SK-N-MC (cell line): ENCODE results near the gene CACNB3.

Source experiments
- DNase-seq: peaks from one replicate; pipeline ENCODE4 v3.0.0-alpha.2; 2011; ENCODE audit warnings: low read depth, low spot score
- H3K27ac ChIP-seq: fragments of 200-600 bp; sonication (generic); 2 replicates; pipeline ENCODE4 v1.5.1; 2016; ENCODE audit warnings: mixed run types
- H3K36me3 ChIP-seq: fragments of 200-600 bp; sonication (generic); 2 replicates; pipeline ENCODE4 v1.6.1; 2017; ENCODE audit warnings: antibody characterized with exemption, low read length, mixed read lengths; ENCODE audit not compliant: insufficient read depth
- H3K4me3 ChIP-seq: fragments of 200-600 bp; sonication (generic); 2 replicates; pipeline ENCODE4 v1.5.1; 2016
- H3K9ac ChIP-seq: fragments of 200-600 bp; sonication (generic); 2 replicates; pipeline ENCODE4 v1.8.0; 2017; ENCODE audit warnings: mixed run types, mixed read lengths; ENCODE audit not compliant: insufficient read length
- H3K9me3 ChIP-seq: fragments of 200-600 bp; sonication (generic); 2 replicates; pipeline ENCODE4 v1.6.1; 2017; ENCODE audit warnings: low read depth, mild to moderate bottlenecking, antibody characterized with exemption, low read length, moderate library complexity, mixed read lengths
- EZH2 ChIP-seq: fragments of 200-600 bp; sonication (generic); IDR thresholded peaks from one replicate; pipeline ENCODE4 v1.6.1; 2017; ENCODE audit warnings: antibody characterized with exemption
- FOXP2 ChIP-seq: optimal IDR thresholded peaks from 2 replicates; pipeline ENCODE3; 2011; ENCODE audit warnings: mild to moderate bottlenecking, moderate library complexity; ENCODE audit not compliant: insufficient read depth; ENCODE audit errors: extremely low read length, control extremely low read depth
- POLR2AphosphoS5 ChIP-seq: IDR thresholded peaks from 2 replicates; pipeline ENCODE4 v1.6.1; 2012; ENCODE audit warnings: mild to moderate bottlenecking, low read depth, low read length, borderline replicate concordance

CACNB3 gene

DNA sequence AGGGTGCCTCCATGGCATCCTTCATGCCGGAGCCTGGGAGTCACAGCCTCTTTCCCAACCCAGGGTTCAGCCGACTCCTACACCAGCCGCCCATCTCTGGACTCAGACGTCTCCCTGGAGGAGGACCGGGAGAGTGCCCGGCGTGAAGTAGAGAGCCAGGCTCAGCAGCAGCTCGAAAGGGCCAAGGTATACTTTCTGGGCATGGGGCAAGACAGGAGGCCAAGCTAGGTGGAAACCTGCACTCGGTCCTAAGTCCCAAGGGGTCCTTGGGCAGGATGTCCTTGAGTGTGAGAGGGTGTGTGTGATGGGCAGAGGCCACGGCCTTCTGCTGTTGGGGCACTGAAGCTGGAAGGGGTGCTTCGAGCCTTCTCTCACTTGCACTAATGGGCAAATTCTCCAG is 5.0 kb downstream of the CACNB3 start:
- Histone ChIP-seq H3K9ac (no peak overlapping the region), H3K36me3 (peaks cover 9% of the 10 kb centered on the region; the same call in 1 of the 2 replicates), H3K27ac (no peak overlapping the region), H3K4me3 (no peak overlapping the region), H3K9me3 (no peaks in the 10 kb centered on the region)
- DNase-seq = no peak
- TF ChIP-seq FOXP2 (no peak), POLR2AphosphoS5 (no peak), EZH2 (no peak)

DNA sequence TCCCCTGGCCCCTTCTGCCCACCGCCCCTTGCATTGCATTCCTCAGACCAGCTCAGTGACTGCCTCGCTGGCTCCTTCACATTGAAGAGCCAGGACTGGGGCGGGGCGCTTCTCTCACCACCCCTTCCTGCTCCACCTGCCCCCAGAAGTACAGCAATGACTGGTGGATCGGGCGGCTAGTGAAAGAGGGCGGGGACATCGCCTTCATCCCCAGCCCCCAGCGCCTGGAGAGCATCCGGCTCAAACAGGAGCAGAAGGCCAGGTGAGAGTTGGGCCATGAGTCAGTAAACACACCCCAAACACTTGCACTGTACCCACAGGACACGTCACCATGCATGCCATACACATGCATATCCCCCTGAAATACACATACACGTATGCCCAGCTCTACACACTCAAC is 5.8 kb downstream of the CACNB3 start:
- no peak overlapping the region for H3K4me3 ChIP-seq
- peaks cover 17% of the 10 kb centered on the region; the same call in 1 of the 2 replicates for H3K36me3 ChIP-seq
- TF ChIP-seq FOXP2 (no peak), POLR2AphosphoS5 (no peak), EZH2 (no peak)
- no peaks in the 10 kb centered on the region for H3K9me3 ChIP-seq
- DNase-seq = no peak
- H3K27ac ChIP-seq = no peak overlapping the region
- H3K9ac ChIP-seq = no peak overlapping the region

DNA sequence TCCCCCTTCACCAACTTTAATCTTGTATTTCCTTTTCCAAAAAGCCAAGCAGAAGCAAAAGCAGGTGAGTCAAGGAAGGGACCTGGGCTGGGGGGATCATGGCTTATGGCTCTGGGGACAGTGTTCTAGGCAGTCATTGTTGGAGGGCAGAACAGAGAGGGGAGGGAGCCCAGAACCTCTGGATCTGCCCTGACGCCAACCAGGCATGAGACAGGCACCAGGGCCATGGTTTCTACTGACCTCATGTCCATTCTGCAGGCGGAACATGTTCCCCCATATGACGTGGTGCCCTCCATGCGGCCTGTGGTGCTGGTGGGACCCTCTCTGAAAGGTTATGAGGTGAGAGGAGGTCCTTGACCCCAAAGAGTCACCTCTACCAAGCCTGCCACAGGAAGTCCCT is 6.6 kb downstream of the CACNB3 start:
- H3K4me3 ChIP-seq = no peak overlapping the region
- H3K9ac ChIP-seq = no peak overlapping the region
- no peak for TF ChIP-seq EZH2
- no peak for TF ChIP-seq POLR2AphosphoS5
- TF ChIP-seq FOXP2 = no peak
- H3K9me3 ChIP-seq = no peaks in the 10 kb centered on the region
- H3K27ac ChIP-seq = no peak overlapping the region
- H3K36me3 ChIP-seq = peaks cover 25% of the 10 kb centered on the region; the same call in 1 of the 2 replicates
- no peak for DNase-seq

DNA sequence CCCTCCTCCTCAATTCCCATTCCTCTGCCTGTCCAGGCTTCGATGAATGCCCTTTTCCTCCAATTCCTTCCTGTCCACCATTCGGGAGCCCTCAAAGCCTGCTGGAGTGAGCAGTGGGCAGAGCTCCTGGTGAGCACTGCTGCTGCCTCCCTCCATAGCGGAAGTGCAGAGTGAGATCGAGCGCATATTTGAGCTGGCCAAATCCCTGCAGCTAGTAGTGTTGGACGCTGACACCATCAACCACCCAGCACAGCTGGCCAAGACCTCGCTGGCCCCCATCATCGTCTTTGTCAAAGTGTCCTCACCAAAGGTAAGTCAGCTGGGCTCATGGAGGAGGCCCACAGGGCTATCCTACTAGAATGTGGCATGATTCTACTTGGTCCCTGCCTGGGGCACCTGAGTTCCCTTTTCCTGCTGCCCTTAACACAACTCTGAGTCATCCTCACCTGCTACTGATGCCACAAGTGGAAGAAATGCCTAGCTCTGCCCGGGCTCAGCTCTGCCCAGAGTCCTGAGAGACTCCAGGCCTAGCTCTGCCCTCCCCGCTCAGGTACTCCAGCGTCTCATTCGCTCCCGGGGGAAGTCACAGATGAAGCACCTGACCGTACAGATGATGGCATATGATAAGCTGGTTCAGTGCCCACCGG is 8.0 kb downstream of the CACNB3 start:
- no peak overlapping the region for H3K4me3 ChIP-seq
- peaks cover 39% of the 10 kb centered on the region for H3K36me3 ChIP-seq
- no peaks in the 10 kb centered on the region for H3K9me3 ChIP-seq
- DNase-seq = no peak
- H3K9ac ChIP-seq = no peak overlapping the region
- TF ChIP-seq FOXP2 (no peak), POLR2AphosphoS5 (no peak), EZH2 (no peak)
- no peak overlapping the region for H3K27ac ChIP-seq

DNA sequence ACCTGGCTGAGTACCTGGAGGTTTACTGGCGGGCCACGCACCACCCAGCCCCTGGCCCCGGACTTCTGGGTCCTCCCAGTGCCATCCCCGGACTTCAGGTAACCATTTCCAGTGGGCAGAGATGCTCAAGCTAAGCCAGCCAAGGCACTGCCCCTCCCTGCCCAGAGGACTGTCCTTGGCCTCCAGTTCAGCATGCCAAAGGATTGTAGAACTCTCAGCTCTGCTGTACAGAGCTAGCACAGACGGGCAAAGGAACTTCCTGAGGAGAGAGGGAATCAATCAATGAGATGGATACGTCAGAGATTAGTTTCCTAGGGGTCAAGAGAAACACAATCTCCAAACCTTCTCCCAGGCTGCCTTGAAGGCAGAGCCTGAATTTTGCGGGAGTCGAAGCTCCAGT is 8.7 kb downstream of the CACNB3 start:
- DNase-seq = no peak
- no peak for TF ChIP-seq POLR2AphosphoS5
- no peak for TF ChIP-seq EZH2
- no peak for TF ChIP-seq FOXP2
- no peak overlapping the region for H3K27ac ChIP-seq
- no peak overlapping the region for H3K4me3 ChIP-seq
- no peak overlapping the region for H3K9ac ChIP-seq
- H3K9me3 ChIP-seq = no peaks in the 10 kb centered on the region
- H3K36me3 ChIP-seq = peaks cover 46% of the 10 kb centered on the region

DNA sequence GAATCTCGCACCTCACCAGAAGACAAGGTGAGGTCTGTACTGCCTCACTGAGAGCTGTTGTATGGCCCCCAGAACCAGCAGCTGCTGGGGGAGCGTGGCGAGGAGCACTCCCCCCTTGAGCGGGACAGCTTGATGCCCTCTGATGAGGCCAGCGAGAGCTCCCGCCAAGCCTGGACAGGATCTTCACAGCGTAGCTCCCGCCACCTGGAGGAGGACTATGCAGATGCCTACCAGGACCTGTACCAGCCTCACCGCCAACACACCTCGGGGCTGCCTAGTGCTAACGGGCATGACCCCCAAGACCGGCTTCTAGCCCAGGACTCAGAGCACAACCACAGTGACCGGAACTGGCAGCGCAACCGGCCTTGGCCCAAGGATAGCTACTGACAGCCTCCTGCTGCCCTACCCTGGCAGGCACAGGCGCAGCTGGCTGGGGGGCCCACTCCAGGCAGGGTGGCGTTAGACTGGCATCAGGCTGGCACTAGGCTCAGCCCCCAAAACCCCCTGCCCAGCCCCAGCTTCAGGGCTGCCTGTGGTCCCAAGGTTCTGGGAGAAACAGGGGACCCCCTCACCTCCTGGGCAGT is 9.3 kb downstream of the CACNB3 start:
- H3K36me3 ChIP-seq = peaks cover 52% of the 10 kb centered on the region
- no peak overlapping the region for H3K9ac ChIP-seq
- DNase-seq = no peak
- no peaks in the 10 kb centered on the region for H3K9me3 ChIP-seq
- H3K27ac ChIP-seq = no peak overlapping the region
- TF ChIP-seq FOXP2 = no peak
- no peak for TF ChIP-seq EZH2
- no peak for TF ChIP-seq POLR2AphosphoS5
- no peak overlapping the region for H3K4me3 ChIP-seq

DNA sequence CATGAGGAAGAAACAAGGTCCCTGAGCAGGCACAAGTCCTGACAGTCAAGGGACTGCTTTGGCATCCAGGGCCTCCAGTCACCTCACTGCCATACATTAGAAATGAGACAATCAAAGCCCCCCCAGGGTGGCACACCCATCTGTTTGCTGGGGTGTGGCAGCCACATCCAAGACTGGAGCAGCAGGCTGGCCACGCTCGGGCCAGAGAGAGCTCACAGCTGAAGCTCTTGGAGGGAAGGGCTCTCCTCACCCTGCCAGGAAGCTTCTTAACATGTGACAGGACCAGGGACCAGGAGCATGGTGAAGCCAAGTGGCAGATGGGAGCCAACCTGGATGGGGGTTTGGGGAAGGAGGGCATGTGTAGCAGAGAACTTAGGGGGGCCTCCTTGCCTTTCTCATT is 10.0 kb downstream of the CACNB3 start:
- H3K9ac ChIP-seq = no peak overlapping the region
- H3K27ac ChIP-seq = no peak overlapping the region
- no peak for DNase-seq
- no peak overlapping the region for H3K4me3 ChIP-seq
- H3K36me3 ChIP-seq = peaks cover 59% of the 10 kb centered on the region
- TF ChIP-seq POLR2AphosphoS5 = no peak
- no peak for TF ChIP-seq FOXP2
- no peak for TF ChIP-seq EZH2
- no peaks in the 10 kb centered on the region for H3K9me3 ChIP-seq

DNA sequence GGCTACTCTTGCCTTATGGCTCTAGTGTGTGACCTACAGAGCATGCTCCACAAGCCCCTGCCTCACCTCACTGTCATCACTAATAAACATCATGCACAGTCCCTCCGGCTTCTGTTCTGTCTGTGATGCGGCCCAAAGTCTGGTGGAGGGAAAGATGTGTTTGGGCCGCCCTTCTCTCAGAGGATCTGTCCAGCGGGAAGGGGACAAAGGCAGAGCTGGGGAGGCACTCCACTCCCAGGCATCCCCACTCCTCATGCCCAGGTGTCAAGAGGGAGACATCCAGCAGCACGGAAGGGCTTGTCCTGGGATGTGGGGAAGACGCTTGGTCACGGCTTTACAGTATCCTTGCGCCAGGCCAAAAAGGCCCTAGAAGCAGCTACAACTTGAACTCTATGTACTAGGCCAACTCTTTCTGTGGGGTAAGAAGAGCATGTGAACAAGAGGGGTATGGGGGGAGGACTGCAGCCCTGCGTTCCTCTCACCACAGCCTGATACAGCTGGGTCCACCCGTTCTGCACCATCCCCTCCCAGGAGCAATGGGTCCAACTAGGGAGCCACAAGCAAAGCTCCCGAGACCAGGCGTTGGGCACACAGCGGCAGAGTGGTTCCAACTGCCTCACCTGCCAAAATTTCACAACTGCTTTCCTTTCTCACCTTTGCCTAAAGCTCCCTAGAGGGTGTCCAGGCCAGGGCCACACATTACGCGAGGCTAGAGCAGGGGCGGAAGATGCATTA is 10.7 kb downstream of the CACNB3 start:
- Histone ChIP-seq H3K27ac (no peak overlapping the region), H3K36me3 (peaks cover 66% of the 10 kb centered on the region)
- no peak for TF ChIP-seq EZH2
- TF ChIP-seq FOXP2 = no peak
- no peak for TF ChIP-seq POLR2AphosphoS5

More for the DNA sequence above, 10.7 kb downstream of the CACNB3 start:
- H3K9ac ChIP-seq = no peak overlapping the region
- no peaks in the 10 kb centered on the region for H3K9me3 ChIP-seq
- no peak for DNase-seq
- no peak overlapping the region for H3K4me3 ChIP-seq
